ENCODE data around the gene ABI3BP.

Gene ABI3BP

DNA sequence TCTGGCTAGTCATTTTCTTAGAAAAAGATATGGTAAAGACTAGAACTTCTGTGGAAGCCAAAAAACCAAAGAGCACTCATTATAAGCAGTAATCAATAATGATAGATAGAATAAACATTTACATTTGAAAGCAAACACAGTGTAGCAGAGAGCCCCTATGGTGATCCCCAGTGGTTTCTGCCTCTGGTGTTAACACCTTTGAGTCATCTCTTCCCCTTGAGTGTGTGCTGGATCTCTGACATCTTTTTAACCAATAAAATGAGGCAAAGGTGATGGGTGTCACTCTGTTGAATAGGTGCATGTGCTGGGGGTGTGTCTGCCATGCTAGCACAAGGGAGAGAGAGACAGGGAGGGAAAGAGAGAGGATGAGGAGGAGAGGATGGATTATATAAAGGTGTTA, 162.3 kb downstream of the ABI3BP start:
- no peak for DNase-seq

DNA sequence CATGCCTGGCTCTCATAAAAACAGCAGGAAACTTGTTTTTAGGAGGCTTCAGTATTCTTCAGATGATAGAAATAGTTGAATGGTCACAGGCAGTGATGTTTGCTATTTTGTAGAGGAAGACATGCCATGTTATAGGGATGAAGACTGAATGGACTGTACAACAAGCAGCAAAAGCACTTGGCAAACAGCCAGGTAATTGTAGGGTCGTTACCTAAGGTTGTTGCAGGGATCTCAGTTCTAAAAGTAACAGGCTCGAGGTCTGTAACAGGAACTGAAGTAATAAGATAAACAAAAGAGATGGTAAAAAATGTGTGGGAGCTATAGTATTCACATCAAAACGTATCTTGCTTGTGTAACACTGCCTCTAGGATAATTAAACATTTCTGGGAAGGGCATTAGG, 167.6 kb downstream of the ABI3BP start:
- no peak for DNase-seq

- no peak for DNase-seq
Observed at GRCh38 chr3:100815583-100815982, 177.6 kb downstream of the ABI3BP start.

- no peak for DNase-seq
Observed at GRCh38 chr3:100813828-100814227, 179.4 kb downstream of the ABI3BP start.

DNA sequence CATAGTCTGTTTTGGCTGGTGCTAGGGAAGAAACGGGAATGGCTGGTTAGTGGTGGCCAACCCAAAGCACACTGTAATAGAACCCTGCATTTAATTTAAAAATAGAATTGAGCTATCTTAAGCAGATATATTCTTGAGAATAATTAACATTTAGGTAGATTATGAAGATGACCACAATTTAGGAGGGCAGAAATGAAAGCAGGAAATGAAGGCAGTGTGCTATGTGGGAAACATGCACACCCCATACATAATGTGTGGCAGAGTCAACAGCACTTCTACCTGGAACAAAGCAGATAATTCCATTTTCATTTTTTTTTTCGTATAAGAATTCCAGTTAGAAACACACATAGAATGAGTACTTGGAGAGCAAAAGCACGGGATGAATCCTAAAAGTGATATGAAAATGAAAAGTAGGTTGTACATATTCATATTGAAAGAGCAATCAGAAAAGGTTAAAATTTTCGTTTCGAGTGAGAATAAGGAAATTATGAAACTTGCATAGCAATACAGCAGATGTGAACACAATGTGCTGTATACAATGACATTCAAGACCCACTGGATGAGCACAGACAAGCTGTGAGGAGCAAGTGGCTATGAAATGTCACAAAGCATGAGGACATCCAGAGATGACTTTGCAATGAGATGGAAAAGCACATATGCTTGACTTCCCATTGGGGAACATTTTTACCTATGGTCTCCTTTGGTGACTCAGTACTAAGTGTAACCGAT, 181.3 kb downstream of the ABI3BP start:
- DNase-seq, result no peak

DNA sequence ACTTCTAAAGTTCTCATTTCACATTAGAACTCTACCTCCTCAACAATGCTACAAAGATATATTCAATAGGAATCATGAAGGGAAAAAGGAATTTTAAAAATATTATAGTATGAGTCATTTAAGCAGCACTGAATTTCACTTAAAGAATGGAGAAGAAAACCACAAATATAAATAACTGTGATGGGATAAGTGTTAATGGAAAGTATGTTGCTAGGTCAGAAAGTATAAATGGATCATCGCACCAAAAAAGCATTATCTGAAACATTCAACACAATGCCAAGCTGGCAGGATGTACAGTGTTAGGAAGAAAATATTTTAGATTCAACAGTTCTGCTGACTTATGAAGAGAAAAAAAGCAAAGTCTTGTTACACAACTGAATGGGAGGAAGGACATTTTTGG, 182.6 kb downstream of the ABI3BP start:
- no peak for DNase-seq

DNA sequence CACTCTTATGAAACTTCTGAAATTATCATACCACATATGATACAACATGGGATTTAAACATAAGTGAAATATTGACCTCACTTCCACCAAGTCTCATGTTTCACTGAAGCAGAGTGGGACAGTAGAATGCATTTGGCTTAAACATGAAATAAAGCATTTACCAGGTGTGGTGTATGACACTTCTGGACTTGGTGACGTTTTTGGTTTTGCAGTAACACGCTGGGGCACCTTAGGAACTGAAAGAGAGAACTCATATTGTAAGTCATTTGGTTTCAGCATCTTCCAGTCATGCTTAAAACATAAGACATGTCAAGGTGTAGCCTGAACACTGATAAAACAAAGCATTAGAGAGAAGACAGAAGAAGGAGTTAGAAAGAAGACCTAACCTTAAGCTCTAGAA, 188.6 kb downstream of the ABI3BP start:
- DNase-seq, result no peak

GRCh38 chr3:100803711-100804110, 189.5 kb downstream of the ABI3BP start:
- no peak for DNase-seq

GRCh38 chr3:100802126-100802525, 191.1 kb downstream of the ABI3BP start:
- no peak for DNase-seq

GRCh38 chr3:100798012-100798411, 195.2 kb downstream of the ABI3BP start:
- DNase-seq, result no peak

DNA sequence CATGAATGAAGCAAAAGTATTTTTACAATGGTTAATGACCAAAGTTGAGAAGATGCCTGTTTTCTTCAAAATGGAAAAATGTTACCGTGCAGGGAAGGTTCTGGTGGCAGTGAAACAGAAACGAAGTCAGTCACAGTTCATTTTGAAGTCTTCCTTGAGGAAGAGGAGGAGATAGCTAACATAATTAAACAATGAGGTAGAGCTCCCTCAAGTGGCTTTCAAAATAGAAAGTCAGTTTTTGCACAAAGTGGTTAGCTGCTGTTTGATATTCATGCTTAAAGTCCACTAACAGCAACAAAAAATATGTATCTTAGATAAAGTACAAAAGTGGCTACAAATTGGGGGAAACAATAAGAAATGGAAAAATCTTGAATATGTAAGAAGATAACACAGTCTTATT, 196.7 kb downstream of the ABI3BP start:
- DNase-seq, result no peak

DNA sequence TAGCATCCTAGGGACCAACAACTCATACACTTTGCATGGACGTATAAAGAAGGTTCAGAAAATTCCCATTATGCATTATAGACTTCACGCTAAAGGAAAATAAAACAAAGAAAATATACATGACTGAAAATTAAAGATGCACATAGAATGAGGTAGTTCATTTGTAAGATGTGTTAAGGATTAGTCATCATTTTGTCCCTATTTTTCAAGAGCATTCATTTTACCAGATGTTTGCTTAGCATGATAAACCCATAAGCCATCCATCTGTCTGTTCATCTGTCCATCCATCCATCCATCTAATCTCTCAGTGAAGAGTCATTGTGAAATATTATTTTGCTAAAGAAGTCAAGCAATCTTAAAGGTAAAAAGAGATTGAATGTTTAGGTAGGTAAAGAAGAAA, 203.6 kb downstream of the ABI3BP start:
- no peak for DNase-seq

DNA sequence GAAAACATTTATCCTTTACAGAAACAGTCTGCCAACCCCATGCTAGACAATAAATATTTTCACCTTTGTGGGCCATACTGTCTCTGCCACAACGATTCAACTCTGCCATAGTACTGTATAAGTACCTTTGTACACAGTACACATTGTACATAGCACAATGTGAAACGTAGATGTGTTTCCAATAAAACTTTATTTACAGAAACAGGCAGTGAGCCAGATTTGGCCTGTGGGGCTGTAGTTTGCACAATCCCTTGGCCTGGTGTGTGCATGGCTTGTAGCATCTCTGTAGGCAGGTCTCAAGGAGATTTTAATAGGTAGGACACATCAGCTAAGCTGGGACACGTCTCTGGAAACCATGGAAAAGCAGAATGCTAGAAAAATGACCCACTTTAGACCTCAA, 209.6 kb downstream of the ABI3BP start:
- no peak for DNase-seq

DNA sequence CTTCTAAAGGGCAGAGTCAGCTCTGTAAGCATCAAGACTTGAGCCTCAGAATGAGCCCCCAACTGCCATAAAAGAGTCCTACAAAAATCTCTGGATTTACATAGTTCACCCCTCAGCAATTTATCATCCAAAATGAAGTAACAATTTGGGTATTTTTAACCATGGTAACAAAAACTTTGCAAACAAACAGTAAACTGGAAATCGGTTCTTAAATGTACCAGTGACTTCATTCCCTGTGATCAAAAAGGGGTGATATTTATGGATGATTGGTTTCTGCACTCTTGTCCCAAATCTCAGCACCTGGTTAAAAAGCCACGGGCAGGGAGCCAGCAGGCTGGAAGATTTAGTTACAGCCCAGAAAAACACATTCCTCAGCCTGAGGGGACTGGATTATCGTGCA, 210.3 kb downstream of the ABI3BP start:
- DNase-seq, result peak; percentile 5

DNA sequence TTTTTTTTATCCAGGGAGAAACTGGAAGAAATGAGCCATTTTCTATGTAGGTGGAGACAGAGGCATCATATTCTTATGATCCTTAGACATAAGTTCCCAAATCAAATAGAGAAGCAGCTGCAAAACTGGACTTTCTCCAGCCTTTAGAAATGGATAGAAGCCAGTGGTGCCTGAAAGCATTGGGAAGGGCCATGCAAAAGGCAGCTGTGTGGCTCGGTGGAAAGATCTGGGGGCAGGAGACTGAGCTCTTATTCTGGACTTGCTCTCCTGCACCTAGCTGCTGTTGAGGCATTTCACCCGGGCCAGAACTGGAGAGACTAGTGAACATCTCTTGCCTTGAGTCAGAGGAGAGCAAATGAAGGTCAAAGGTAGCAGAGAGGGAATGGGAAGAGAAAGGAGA, 210.9 kb downstream of the ABI3BP start:
- no peak for DNase-seq

GRCh38 chr3:100781301-100781700, 211.9 kb downstream of the ABI3BP start:
- no peak for DNase-seq

DNA sequence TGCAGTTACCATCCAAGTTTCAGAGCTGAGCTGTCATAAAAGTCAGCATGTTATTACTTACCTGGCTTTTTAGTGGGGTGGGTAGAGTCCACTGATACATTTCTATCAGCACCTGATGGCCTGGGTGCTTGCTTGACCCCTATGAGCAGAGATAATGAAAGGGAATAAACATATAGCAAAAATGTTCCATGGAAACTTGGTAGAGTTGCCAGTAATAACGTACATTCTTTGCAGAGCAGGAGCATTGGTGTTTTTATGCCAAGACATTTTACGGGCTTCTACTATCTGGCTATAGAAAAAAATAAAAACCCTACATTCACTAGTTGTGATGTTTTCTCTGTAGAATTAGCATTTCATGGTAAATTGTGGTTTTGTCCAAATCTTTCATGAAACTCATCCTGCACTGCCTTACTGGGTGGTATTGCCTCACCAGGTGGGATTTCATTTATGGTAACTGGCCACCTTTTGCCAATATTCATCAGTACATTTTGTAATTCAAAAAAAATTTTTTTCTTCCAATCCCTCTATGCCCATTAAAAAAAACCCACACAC, 213.1 kb downstream of the ABI3BP start:
- no peak for DNase-seq

- no peak for DNase-seq
Observed at GRCh38 chr3:100779480-100779879, 213.7 kb downstream of the ABI3BP start.

DNA sequence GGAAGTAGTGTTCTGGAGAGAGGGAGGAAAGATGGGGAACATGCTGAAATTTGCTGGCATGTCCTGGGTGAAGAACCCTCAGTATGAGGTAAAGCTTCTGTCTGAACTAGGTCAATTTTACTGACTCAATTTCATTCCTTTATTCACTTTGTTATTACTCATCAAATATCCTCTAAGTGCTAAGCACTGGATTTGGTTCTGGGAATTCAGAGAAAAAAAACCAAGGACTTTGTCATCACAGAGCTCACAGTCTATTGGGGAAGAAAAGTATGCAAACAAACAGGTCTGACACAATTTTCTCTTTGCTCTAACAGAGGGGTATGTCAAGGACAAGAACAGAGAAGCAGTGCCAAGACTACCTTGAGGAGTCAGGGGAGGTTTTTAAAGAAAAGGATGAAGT, 215.9 kb downstream of the ABI3BP start:
- no peak for DNase-seq

DNA sequence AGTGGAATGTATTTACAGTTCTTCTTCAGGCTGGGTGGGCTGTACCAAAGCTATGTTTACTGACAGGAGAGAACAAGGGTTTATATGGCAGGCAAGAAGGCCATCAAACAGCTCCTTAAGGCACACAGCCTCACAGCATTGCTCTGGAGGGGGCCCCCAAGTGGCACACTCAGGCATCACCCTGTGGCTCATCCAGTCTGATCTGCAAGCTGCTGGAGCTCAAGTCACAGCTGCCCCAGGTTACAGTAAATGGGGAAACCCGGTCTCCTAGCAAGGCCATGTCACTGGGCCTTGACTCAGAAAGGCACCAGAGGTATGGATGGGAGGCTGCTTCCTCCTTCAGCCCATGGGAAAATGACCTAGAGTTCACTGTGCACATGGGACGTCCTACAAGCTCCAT, 216.5 kb downstream of the ABI3BP start:
- no peak for DNase-seq

DNA sequence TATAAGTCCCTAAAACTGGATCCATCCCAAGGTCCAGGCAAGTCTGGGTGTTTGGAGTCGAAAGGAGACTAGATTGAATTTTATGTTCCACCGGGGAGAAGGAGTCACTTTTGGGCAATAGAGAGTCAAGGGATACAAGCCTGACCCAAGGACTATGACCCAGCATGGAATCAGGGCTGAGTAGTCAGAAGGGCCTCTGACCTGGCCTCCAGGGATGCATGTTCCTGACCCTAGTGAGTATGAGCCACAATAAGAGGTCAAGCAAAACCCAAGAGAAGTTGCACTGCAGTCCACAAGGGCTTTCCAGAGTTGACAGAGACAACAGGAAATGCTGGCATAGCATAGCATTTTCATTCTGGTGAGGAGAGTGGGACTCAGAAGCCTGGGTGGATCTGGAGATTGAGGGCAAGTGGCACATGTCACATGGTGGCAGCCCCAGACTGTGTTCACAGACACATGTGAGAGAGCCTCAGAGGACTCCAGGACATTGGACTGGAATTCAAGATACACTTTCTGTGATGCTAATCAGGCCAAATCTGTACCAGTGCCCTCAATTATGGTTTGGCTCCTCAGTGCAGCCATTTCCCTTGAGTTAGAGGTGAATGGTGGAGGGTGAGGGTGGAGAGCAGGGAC, 217.0 kb downstream of the ABI3BP start:
- DNase-seq, result no peak

DNA sequence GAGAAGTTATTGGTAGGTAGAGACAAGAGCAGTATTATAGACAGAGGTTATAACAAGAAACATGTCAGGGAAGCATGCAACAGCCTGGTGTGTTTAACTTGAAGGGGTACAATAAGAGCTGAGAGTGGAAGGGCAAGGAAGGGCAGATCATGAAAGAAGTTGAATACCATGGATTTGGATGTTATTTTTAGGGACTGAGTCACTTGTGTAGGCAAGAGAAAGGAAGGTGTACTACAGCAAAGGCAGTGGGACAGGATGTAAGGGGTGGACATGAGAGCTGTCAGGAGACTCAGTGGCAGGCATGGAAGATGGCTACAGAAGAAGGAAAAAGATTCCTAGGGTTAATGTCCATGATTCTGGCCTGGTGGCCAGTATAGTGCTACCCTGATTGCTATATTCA, 217.6 kb downstream of the ABI3BP start:
- no peak for DNase-seq

- no peak for DNase-seq
Observed at GRCh38 chr3:100775226-100775625, 218.0 kb downstream of the ABI3BP start.

DNA sequence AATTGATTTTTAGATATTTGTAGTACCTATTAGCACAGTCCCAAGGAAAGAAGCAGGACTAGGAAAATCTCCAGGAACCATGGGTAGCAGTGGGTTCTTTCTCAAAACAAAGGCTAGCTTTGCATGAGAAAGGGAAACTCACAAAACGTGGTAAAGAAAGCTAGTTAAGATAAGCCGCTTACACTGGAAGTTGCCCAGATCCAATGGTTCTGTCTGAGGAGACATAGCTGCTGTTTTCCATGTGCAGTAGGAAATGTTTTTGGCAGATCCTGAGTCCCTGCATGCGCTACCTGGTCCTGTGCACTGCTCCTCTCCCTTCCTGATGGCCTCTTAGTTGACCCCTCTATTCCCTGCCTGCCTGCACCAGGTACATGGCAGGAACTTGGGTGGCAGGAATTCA, 223.5 kb downstream of the ABI3BP start:
- no peak for DNase-seq

GRCh38 chr3:100766069-100766468, 227.2 kb downstream of the ABI3BP start:
- DNase-seq, result no peak

All from NCI-H2171 (cell line).